Panc1 (cell line): ENCODE measurements around the gene FAM227A. TPM values are rescaled to one million over a fixed set of nuclear protein-coding genes. Genes with fewer than 3 reads are reported as not detected.

Experiments used
- ATAC-seq: fragments of 200-7000 bp; cut with Tn5 transposase; 2 replicates; pipeline ENCODE4 v1.9.1; 2020; ENCODE audit warnings: mild to moderate bottlenecking, moderate library complexity
- BruUV-seq: library from RNA; stranded (reverse); fragments of 400-500 nt; replicated peaks from 2 replicates; lab custom pipeline; 2021; lab: Mats Ljungman, UMichigan
- CTCF ChIA-PET: fragments of 300-600 bp; sonication (Branson Sonifier 250); formaldehyde crosslinking; loops from one replicate; lab custom pipeline; 2022; ENCODE audit warnings: antibody characterized with exemption; lab: Charles Lee
- POLR2A ChIA-PET: fragments of 300-600 bp; sonication (Branson Sonifier 250); formaldehyde crosslinking; loops from one replicate; lab custom pipeline; 2022; ENCODE audit warnings: antibody characterized with exemption; lab: Charles Lee
- DNase-seq: peaks from one replicate; pipeline ENCODE4 v3.0.0-alpha.2; 2010; ENCODE audit warnings: low read depth, low spot score
- H3K27ac ChIP-seq: 2 replicates; pipeline ENCODE4 v1.5.1; 2011; ENCODE audit warnings: mild to moderate bottlenecking, low read length, inconsistent platforms
- H3K27me3 ChIP-seq: fragments of 200-500 bp; sonication (Bioruptor generic); 2 replicates; pipeline ENCODE4 v1.6.0; 2014; ENCODE audit warnings: low read length, inconsistent platforms; ENCODE audit not compliant: control insufficient read depth, insufficient read depth
- H3K36me3 ChIP-seq: fragments of 200-500 bp; sonication (Bioruptor generic); 2 replicates; pipeline ENCODE4 v1.5.1; 2014; ENCODE audit warnings: inconsistent platforms, mild to moderate bottlenecking, low read length, moderate library complexity; ENCODE audit not compliant: control insufficient read depth, insufficient read depth
- H3K4me1 ChIP-seq: 2 replicates; pipeline ENCODE4 v1.5.1; 2011; ENCODE audit warnings: inconsistent platforms, mild to moderate bottlenecking, low read length, moderate library complexity; ENCODE audit not compliant: control insufficient read depth, insufficient read depth
- H3K4me3 ChIP-seq, 2 experiments: 2 replicates each; pipeline ENCODE4 v1.5.1; 2011 to 2012; ENCODE audit warnings: low read depth in 2 of 2, low read length in 2 of 2, mild to moderate bottlenecking in 2 of 2, inconsistent platforms in 1 of 2, moderate library complexity in 1 of 2
- H3K9me3 ChIP-seq: fragments of 200-500 bp; sonication (Bioruptor generic); 2 replicates; pipeline ENCODE4 v1.5.1; 2014; ENCODE audit warnings: low read depth, mild to moderate bottlenecking, inconsistent platforms, low read length, moderate library complexity; ENCODE audit not compliant: control insufficient read depth, insufficient read depth
- POLR2AphosphoS5 ChIP-seq: IDR thresholded peaks from 2 replicates; pipeline ENCODE4 v1.6.1; 2012; ENCODE audit warnings: mild to moderate bottlenecking, low read depth, low read length, moderate library complexity
- SIN3A ChIP-seq: IDR thresholded peaks from 2 replicates; pipeline ENCODE4 v1.6.1; 2012; ENCODE audit warnings: low read depth, mild to moderate bottlenecking, low read length, moderate library complexity, borderline replicate concordance; ENCODE audit not compliant: insufficient read depth
- TCF7L2 ChIP-seq: IDR thresholded peaks from 2 replicates; pipeline ENCODE4 v1.6.1; 2011; ENCODE audit warnings: mild to moderate bottlenecking, low read depth, low read length, inconsistent platforms
- in situ Hi-C: cut with HindIII; loops from 2 replicates; pipeline ENCODE4 v1.10.0; 2016; ENCODE audit warnings: low sequenced_read_pairs, low pct_unique_long_range_greater_than_20kb
- intact Hi-C: fragments of 100-400 bp; cut with micrococcal nuclease; formaldehyde crosslinking; loops from one replicate; pipeline ENCODE4 v1.10.0; 2022; ENCODE audit not compliant: unreplicated experiment
- total RNA-seq: library from RNA; stranded (reverse); gene quantifications from one replicate; pipeline ENCODE4 v1.2.1, GENCODE V29; 2021; ENCODE audit not compliant: unreplicated experiment
- TF ChIP-seq, protein P1 (sequence below): fragments of 450-650 bp; IDR thresholded peaks from 2 replicates; pipeline ENCODE4 v1.5.1; 2017; ENCODE audit warnings: mild to moderate bottlenecking
- TF ChIP-seq, protein P2 (sequence below), 2 experiments: IDR thresholded peaks; 2 replicates each; pipeline ENCODE4 v1.6.1; 2011 to 2012; ENCODE audit warnings: low read depth in 2 of 2, control low read depth in 1 of 2, low read length in 1 of 2, mild to moderate bottlenecking in 1 of 2, moderate library complexity in 1 of 2; ENCODE audit not compliant: insufficient read depth in 1 of 2

FAM227A gene
- total RNA-seq, 1 experiment from 2014 or later: 2.4 TPM

DNA sequence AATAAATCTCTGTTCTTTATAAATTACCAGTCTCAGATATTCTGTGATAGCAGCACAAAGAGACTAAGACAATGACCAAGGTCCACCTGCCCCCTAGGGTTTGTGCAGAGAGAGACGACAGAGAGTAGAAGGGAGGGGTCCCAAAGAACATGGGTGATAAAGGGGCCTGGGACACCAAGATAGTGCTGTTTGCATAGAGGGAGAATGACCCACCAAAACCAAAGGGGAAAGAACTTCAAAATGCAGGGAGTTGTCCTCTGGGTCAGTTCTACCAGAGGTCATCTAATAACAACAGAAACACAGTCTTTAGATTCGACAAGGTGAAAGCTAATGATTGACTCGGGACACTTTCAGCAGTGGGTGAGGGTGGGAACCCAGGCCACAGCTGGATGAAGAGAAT is 23.7 kb downstream of the FAM227A start:
- POLR2A ChIA-PET: no interaction called here
- Histone ChIP-seq H3K4me3 (no peak overlapping the region), H3K36me3 (no peaks in the 10 kb centered on the region), H3K4me1 (no peaks in the 10 kb centered on the region), H3K9me3 (no peaks in the 10 kb centered on the region), H3K27ac (no peak overlapping the region), H3K27me3 (no peaks in the 10 kb centered on the region)
- TF ChIP-seq TCF7L2: no peak
- CTCF ChIA-PET: no interaction called here
- in situ Hi-C loops (no loop called here), intact Hi-C loops (no loop called here)
- no TSS peak for BruUV-seq
- ATAC-seq (no peak), DNase-seq (no peak)

DNA sequence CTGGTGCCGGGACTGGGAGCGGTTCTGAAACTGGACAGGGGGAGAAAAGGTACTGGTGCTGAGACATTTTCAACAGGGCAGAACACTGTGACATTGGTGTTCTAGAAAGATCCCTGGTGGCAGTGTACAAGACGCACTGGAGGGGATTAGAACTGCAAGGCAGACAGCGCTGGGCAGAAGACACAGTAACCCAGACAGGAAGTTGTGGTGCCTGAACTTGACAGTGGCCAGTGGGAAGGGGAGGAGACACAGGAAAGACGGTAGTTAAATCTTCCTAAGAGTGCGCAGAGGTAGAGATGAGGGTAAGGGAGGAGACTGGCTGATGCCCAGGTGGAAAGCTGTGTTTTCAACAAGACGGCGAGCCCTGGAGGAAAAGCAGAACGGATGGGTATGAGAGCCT is 24.5 kb downstream of the FAM227A start:
- no peak for ATAC-seq
- DNase-seq: no peak
- in situ Hi-C loops (no loop called here), intact Hi-C loops (no loop called here)
- H3K27me3 ChIP-seq: no peaks in the 10 kb centered on the region
- ChIA-PET CTCF (no interaction called here), POLR2A (no interaction called here)
- no peaks in the 10 kb centered on the region for H3K4me1 ChIP-seq
- H3K36me3 ChIP-seq: no peaks in the 10 kb centered on the region
- no peak overlapping the region for H3K4me3 ChIP-seq
- no peak overlapping the region for H3K27ac ChIP-seq
- no TSS peak for BruUV-seq
- TF ChIP-seq, protein P1, sequence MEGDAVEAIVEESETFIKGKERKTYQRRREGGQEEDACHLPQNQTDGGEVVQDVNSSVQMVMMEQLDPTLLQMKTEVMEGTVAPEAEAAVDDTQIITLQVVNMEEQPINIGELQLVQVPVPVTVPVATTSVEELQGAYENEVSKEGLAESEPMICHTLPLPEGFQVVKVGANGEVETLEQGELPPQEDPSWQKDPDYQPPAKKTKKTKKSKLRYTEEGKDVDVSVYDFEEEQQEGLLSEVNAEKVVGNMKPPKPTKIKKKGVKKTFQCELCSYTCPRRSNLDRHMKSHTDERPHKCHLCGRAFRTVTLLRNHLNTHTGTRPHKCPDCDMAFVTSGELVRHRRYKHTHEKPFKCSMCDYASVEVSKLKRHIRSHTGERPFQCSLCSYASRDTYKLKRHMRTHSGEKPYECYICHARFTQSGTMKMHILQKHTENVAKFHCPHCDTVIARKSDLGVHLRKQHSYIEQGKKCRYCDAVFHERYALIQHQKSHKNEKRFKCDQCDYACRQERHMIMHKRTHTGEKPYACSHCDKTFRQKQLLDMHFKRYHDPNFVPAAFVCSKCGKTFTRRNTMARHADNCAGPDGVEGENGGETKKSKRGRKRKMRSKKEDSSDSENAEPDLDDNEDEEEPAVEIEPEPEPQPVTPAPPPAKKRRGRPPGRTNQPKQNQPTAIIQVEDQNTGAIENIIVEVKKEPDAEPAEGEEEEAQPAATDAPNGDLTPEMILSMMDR: no peak
- TF ChIP-seq SIN3A: no peak
- TF ChIP-seq POLR2AphosphoS5: no peak
- TF ChIP-seq TCF7L2: no peak
- TF ChIP-seq, protein P2, sequence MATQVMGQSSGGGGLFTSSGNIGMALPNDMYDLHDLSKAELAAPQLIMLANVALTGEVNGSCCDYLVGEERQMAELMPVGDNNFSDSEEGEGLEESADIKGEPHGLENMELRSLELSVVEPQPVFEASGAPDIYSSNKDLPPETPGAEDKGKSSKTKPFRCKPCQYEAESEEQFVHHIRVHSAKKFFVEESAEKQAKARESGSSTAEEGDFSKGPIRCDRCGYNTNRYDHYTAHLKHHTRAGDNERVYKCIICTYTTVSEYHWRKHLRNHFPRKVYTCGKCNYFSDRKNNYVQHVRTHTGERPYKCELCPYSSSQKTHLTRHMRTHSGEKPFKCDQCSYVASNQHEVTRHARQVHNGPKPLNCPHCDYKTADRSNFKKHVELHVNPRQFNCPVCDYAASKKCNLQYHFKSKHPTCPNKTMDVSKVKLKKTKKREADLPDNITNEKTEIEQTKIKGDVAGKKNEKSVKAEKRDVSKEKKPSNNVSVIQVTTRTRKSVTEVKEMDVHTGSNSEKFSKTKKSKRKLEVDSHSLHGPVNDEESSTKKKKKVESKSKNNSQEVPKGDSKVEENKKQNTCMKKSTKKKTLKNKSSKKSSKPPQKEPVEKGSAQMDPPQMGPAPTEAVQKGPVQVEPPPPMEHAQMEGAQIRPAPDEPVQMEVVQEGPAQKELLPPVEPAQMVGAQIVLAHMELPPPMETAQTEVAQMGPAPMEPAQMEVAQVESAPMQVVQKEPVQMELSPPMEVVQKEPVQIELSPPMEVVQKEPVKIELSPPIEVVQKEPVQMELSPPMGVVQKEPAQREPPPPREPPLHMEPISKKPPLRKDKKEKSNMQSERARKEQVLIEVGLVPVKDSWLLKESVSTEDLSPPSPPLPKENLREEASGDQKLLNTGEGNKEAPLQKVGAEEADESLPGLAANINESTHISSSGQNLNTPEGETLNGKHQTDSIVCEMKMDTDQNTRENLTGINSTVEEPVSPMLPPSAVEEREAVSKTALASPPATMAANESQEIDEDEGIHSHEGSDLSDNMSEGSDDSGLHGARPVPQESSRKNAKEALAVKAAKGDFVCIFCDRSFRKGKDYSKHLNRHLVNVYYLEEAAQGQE (IDR thresholded peaks at IDR 0.05; ENCODE audit: insufficient read depth in 1 of 2, low read depth in 2 of 2, low read length in 1 of 2): no peak
- H3K9me3 ChIP-seq: no peaks in the 10 kb centered on the region

DNA sequence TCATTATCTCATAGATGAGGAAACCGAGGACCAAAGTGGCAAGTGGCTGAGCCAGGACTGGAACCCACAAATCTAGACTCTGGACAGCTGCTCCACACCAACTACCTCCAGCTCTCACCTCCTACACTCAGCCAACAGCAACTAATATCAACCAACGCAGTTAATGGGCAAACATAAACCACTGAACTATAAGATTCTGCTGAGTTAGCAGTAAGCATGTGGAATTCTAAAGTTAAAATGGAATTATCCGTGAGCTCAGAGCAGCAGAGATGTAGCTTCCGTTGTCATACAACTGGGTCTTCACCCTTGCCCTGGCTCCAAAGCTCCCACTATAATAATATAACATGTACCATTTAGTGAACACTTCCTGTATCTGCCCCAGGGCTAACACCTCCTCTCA is 27.1 kb downstream of the FAM227A start:
- Histone ChIP-seq H3K27me3 (no peaks in the 10 kb centered on the region), H3K4me1 (no peaks in the 10 kb centered on the region), H3K4me3 (no peak overlapping the region), H3K9me3 (no peaks in the 10 kb centered on the region), H3K36me3 (no peaks in the 10 kb centered on the region), H3K27ac (no peak overlapping the region)
- no peak for TF ChIP-seq TCF7L2
- TF ChIP-seq, protein P2 (IDR thresholded peaks at IDR 0.05; ENCODE audit: insufficient read depth in 1 of 2, low read depth in 2 of 2, low read length in 1 of 2): no peak
- TF ChIP-seq POLR2AphosphoS5: no peak
- TF ChIP-seq, protein P1: no peak
- no peak for TF ChIP-seq SIN3A
- ATAC-seq (no peak), DNase-seq (no peak)
- ChIA-PET CTCF (no interaction called here), POLR2A (no interaction called here)
- intact Hi-C loops: no loop called here
- in situ Hi-C loops: no loop called here
- no TSS peak for BruUV-seq
